PFSK-1 (cell line): Measurements from ENCODE around the gene NR3C2.

Source experiments
- FOXP2 ChIP-seq: optimal IDR thresholded peaks from 2 replicates; pipeline ENCODE3; 2011; ENCODE audit warnings: borderline replicate concordance, control low read depth, inconsistent platforms; ENCODE audit not compliant: insufficient read depth; ENCODE audit errors: extremely low read length, extremely low read depth
- POLR2AphosphoS5 ChIP-seq: IDR thresholded peaks from 2 replicates; pipeline ENCODE4 v1.6.1; 2012; ENCODE audit warnings: low read depth, mild to moderate bottlenecking, control low read depth, low read length, moderate library complexity
- REST ChIP-seq, 2 experiments: IDR thresholded peaks; 2 replicates each; pipeline versions ENCODE4 v1.6.1 to v1.8.0; 2011 to 2012; ENCODE audit warnings: low read depth in 2 of 2, low read length in 2 of 2, control low read depth in 1 of 2, inconsistent platforms in 1 of 2, mild to moderate bottlenecking in 1 of 2, moderate library complexity in 1 of 2; ENCODE audit not compliant: insufficient read depth in 1 of 2
- SIN3A ChIP-seq: IDR thresholded peaks from 2 replicates; pipeline ENCODE4 v1.6.1; 2012; ENCODE audit warnings: mild to moderate bottlenecking, low read length, moderate library complexity, borderline replicate concordance; ENCODE audit not compliant: insufficient read depth
- TAF1 ChIP-seq: IDR thresholded peaks from 2 replicates; pipeline ENCODE4 v1.6.1; 2012; ENCODE audit warnings: low read length, control low read depth, borderline replicate concordance; ENCODE audit not compliant: insufficient read depth

The NR3C2 gene

GRCh38 chr4:148073349-148073748 is 368.9 kb downstream of the NR3C2 start:
- TF ChIP-seq SIN3A (no peak), REST (IDR thresholded peaks at IDR 0.05; ENCODE audit: insufficient read depth in 1 of 2, low read depth in 2 of 2, low read length in 2 of 2) (no peak), FOXP2 (no peak), POLR2AphosphoS5 (no peak), TAF1 (no peak)

- TF ChIP-seq REST (IDR thresholded peaks at IDR 0.05; ENCODE audit: insufficient read depth in 1 of 2, low read depth in 2 of 2, low read length in 2 of 2) (no peak), POLR2AphosphoS5 (no peak), FOXP2 (no peak), TAF1 (no peak), SIN3A (no peak)
Observed at GRCh38 chr4:148072789-148073188, 369.4 kb downstream of the NR3C2 start.

GRCh38 chr4:148071009-148071408 is 371.2 kb downstream of the NR3C2 start:
- no peak for TF ChIP-seq FOXP2
- no peak for TF ChIP-seq POLR2AphosphoS5
- TF ChIP-seq REST (IDR thresholded peaks at IDR 0.05; ENCODE audit: insufficient read depth in 1 of 2, low read depth in 2 of 2, low read length in 2 of 2) = no peak
- TF ChIP-seq TAF1 = no peak
- no peak for TF ChIP-seq SIN3A

- TF ChIP-seq SIN3A = no peak
- no peak for TF ChIP-seq FOXP2
- TF ChIP-seq TAF1 = no peak
- TF ChIP-seq POLR2AphosphoS5 = no peak
- TF ChIP-seq REST (IDR thresholded peaks at IDR 0.05; ENCODE audit: insufficient read depth in 1 of 2, low read depth in 2 of 2, low read length in 2 of 2) = no peak
Observed at GRCh38 chr4:148069895-148070178, 372.4 kb downstream of the NR3C2 start.

GRCh38 chr4:148069086-148069894 is 372.9 kb downstream of the NR3C2 start:
- no peak for TF ChIP-seq POLR2AphosphoS5
- TF ChIP-seq REST (IDR thresholded peaks at IDR 0.05; ENCODE audit: insufficient read depth in 1 of 2, low read depth in 2 of 2, low read length in 2 of 2) = no peak
- TF ChIP-seq FOXP2 = no peak
- TF ChIP-seq TAF1 = no peak
- no peak for TF ChIP-seq SIN3A
